HS-5 (cell line): Measurements from ENCODE around the gene CHAF1A.
A peak's percentile ranks its signal among the peaks of the same experiment; 100 is the strongest.

Experiments used
- DNase-seq: peaks from one replicate; pipeline ENCODE4 v3.0.0-alpha.2; 2012; ENCODE audit warnings: low read depth

CHAF1A gene

GRCh38 chr19:4402171-4403004 lies at the start of gene CHAF1A:
Gene CHAF1A (plus strand): TSS chr19:4402640. CDS start chr19:4402763, 123 bp downstream.
- DNase-seq, result peak; percentile 99

GRCh38 chr19:4352701-4353121 lies 49.7 kb upstream of the CHAF1A start:
- no peak for DNase-seq

GRCh38 chr19:4354282-4354681 lies 48.2 kb upstream of the CHAF1A start:
- DNase-seq, result no peak

- DNase-seq, result no peak
These were observed 47.5 kb upstream of the CHAF1A start for GRCh38 chr19:4354897-4355296.

- DNase-seq, result no peak
These were observed 45.2 kb upstream of the CHAF1A start for GRCh38 chr19:4357095-4357797.

- DNase-seq, result no peak
These were observed 44.5 kb upstream of the CHAF1A start for GRCh38 chr19:4357921-4358326.

- no peak for DNase-seq
These were observed 43.5 kb upstream of the CHAF1A start for GRCh38 chr19:4358709-4359626.

GRCh38 chr19:4359627-4360000 lies 42.8 kb upstream of the CHAF1A start:
- DNase-seq, result no peak

GRCh38 chr19:4360081-4360569 lies 42.3 kb upstream of the CHAF1A start:
- DNase-seq, result no peak

- no peak for DNase-seq
These were observed 41.7 kb upstream of the CHAF1A start for GRCh38 chr19:4360641-4361151.

GRCh38 chr19:4361152-4362046 lies 41.0 kb upstream of the CHAF1A start:
- DNase-seq, result no peak

GRCh38 chr19:4362101-4362828 lies 40.2 kb upstream of the CHAF1A start:
- no peak for DNase-seq

- no peak for DNase-seq
These were observed 39.5 kb upstream of the CHAF1A start for GRCh38 chr19:4362831-4363545.

GRCh38 chr19:4363571-4364304 lies 38.7 kb upstream of the CHAF1A start:
- no peak for DNase-seq

GRCh38 chr19:4365341-4365740 lies 37.1 kb upstream of the CHAF1A start:
- DNase-seq, result no peak

GRCh38 chr19:4365791-4366665 lies 36.4 kb upstream of the CHAF1A start:
- no peak for DNase-seq

GRCh38 chr19:4366666-4367335 lies 35.6 kb upstream of the CHAF1A start:
- DNase-seq, result no peak
